ENCODE data around the gene RBM39. TPM values are rescaled to one million over a fixed set of nuclear protein-coding genes. Genes with fewer than 3 reads are reported as not detected.

Gene RBM39
- total RNA-seq, 1 experiment from 2014 or later, result 282 TPM

GRCh38 chr20:35711588-35712209 lies 30.4 kb downstream of the RBM39 start:
- DNase-seq (ENCODE audit: low read depth, low spot score) (no peak), ATAC-seq (no peak)
- peaks cover 90% of the 10 kb centered on the region for H3K36me3 ChIP-seq (ENCODE audit: control insufficient read depth, insufficient read depth, low read length)
- no peak overlapping the region for H3K4me3 ChIP-seq (ENCODE audit: low read depth in 2 of 2, low read length in 2 of 2)
- in situ Hi-C loops (cut with HindIII; ENCODE audit: low pct_unique_long_range_greater_than_20kb, low sequenced_read_pairs), result no loop called here
- CTCF ChIA-PET, result no interaction called here
- intact Hi-C loops (cut with micrococcal nuclease; ENCODE audit: unreplicated experiment), result no loop called here
- no peaks in the 10 kb centered on the region for H3K27me3 ChIP-seq (ENCODE audit: control insufficient read depth, insufficient read depth, low read length)
- no peak for TF ChIP-seq TCF7L2 (IDR thresholded peaks at IDR 0.05; ENCODE audit: low read depth, low read length)
- TF ChIP-seq CTCF (IDR thresholded peaks at IDR 0.05), result no peak
- TF ChIP-seq REST (IDR thresholded peaks at IDR 0.05; ENCODE audit: insufficient read depth in 1 of 2, low read depth in 2 of 2, low read length in 1 of 2), result no peak
- no peak; the same call in 1 of the 2 replicates for TF ChIP-seq POLR2AphosphoS5 (IDR thresholded peaks at IDR 0.05; ENCODE audit: low read depth, low read length)
- TF ChIP-seq SIN3A (IDR thresholded peaks at IDR 0.05; ENCODE audit: borderline replicate concordance, insufficient read depth, low read depth, low read length), result no peak
- no peaks in the 10 kb centered on the region for H3K4me1 ChIP-seq (ENCODE audit: control insufficient read depth, insufficient read depth, low read length)
- BruUV-seq (replicated peaks), result no TSS peak
- no peak overlapping the region for H3K27ac ChIP-seq (ENCODE audit: low read length)
- no peaks in the 10 kb centered on the region for H3K9me3 ChIP-seq (ENCODE audit: control insufficient read depth, insufficient read depth, low read depth, low read length)
- POLR2A ChIA-PET, result interaction anchor here (0.6 to 0.8 kb wide), 3 partner anchors 11 to 249 kb away, joined by 3 to 8 read pairs (median 3); no protein-coding TSS in a partner anchor

- CTCF ChIA-PET, result no interaction called here
- no TSS peak for BruUV-seq (replicated peaks)
- DNase-seq (ENCODE audit: low read depth, low spot score) (no peak), ATAC-seq (no peak)
- Histone ChIP-seq H3K4me3 (ENCODE audit: low read depth in 2 of 2, low read length in 2 of 2) (no peak overlapping the region), H3K27me3 (ENCODE audit: control insufficient read depth, insufficient read depth, low read length) (no peaks in the 10 kb centered on the region), H3K36me3 (ENCODE audit: control insufficient read depth, insufficient read depth, low read length) (peaks cover 90% of the 10 kb centered on the region), H3K27ac (ENCODE audit: low read length) (no peak overlapping the region), H3K4me1 (ENCODE audit: control insufficient read depth, insufficient read depth, low read length) (no peaks in the 10 kb centered on the region), H3K9me3 (ENCODE audit: control insufficient read depth, insufficient read depth, low read depth, low read length) (no peaks in the 10 kb centered on the region)
- TF ChIP-seq TCF7L2 (IDR thresholded peaks at IDR 0.05; ENCODE audit: low read depth, low read length), result no peak
- TF ChIP-seq REST (IDR thresholded peaks at IDR 0.05; ENCODE audit: insufficient read depth in 1 of 2, low read depth in 2 of 2, low read length in 1 of 2), result no peak
- POLR2A ChIA-PET, result interaction anchor here (0.6 to 0.9 kb wide), 5 partner anchors 12 to 249 kb away, joined by 3 to 8 read pairs (median 4); no protein-coding TSS in a partner anchor
- intact Hi-C loops (cut with micrococcal nuclease; ENCODE audit: unreplicated experiment), result no loop called here
- in situ Hi-C loops (cut with HindIII; ENCODE audit: low pct_unique_long_range_greater_than_20kb, low sequenced_read_pairs), result no loop called here
Observed at GRCh38 chr20:35710884-35711587, 31.0 kb downstream of the RBM39 start.

Data from Panc1 (cell line).